Measurements from ENCODE around the gene PHC2. TPM values are rescaled to one million over a fixed set of nuclear protein-coding genes. Genes with fewer than 3 reads are reported as not detected.

PHC2 gene
- total RNA-seq, 1 experiment from 2014 or later: 176 TPM

DNA sequence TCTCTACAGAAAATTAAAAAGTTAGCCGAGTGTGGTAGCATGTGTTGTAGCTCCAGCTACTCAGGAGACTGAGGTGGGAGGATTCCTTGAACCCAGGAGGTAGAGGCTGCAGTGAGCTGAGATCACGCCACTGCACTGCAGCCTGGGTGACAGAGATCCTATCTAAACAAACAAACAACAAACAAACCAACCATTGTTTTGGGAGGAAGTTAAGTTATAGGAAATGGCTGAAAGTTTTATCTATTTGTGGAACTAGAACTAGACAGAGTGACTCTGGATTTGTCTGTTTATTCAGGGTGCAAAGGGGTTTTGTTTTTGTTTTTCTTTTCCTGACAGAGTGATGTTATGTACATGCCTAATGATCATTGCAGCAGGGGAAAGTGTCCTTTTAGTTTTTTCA, 143.6 kb downstream of the PHC2 start:
- Histone ChIP-seq H3K27me3 (ENCODE audit: insufficient read depth, low read length) (no peaks in the 10 kb centered on the region), H3K79me2 (ENCODE audit: insufficient read depth, low read length) (no peaks in the 10 kb centered on the region), H3K4me1 (ENCODE audit: control insufficient read depth in 1 of 2, insufficient read depth in 2 of 2, low read length in 2 of 2) (no peaks in the 10 kb centered on the region), H3K9ac (ENCODE audit: low read length) (no peak overlapping the region), H3K27ac (ENCODE audit: low read depth, low read length) (no peak overlapping the region), H3K9me2 (ENCODE audit: insufficient read depth) (no peaks in the 10 kb centered on the region), H3K4me3 (replicated peaks in 1 of 2; ENCODE audit: low read depth in 1 of 2, low read length in 2 of 2) (no peak overlapping the region), H4K20me1 (ENCODE audit: insufficient read depth) (no peaks in the 10 kb centered on the region), H3K9me3 (ENCODE audit: control insufficient read depth in 1 of 2, insufficient read depth in 1 of 2, low read depth in 1 of 2, low read length in 2 of 2) (no peaks in the 10 kb centered on the region), H3K4me2 (ENCODE audit: low read length) (no peak overlapping the region), H2AFZ (ENCODE audit: low read depth, low read length, poor library complexity, severe bottlenecking) (no peak overlapping the region), H3K36me3 (ENCODE audit: control insufficient read depth in 1 of 2, insufficient read depth in 2 of 2, low read length in 2 of 2) (no peaks in the 10 kb centered on the region)
- no peak for DNase-seq (ENCODE audit: low read depth, low spot score)
- TF ChIP-seq ELF1 (IDR thresholded peaks at IDR 0.05; ENCODE audit: borderline replicate concordance, low read depth): no peak
- BruUV-seq (replicated peaks): no TSS peak
- ChIA-PET POLR2A (no interaction called here), RAD21 (ENCODE audit: low non-redundant PET in 1 of 2, low total read pairs in 2 of 2, uncharacterized antibody in 2 of 2, unreplicated experiment in 2 of 2) (no interaction called here), CTCF (no interaction called here)
- intact Hi-C loops (cut with micrococcal nuclease): no loop called here
- no peak for ATAC-seq

- Histone ChIP-seq H3K27me3 (ENCODE audit: insufficient read depth, low read length) (no peaks in the 10 kb centered on the region), H2AFZ (ENCODE audit: low read depth, low read length, poor library complexity, severe bottlenecking) (no peak overlapping the region), H3K36me3 (ENCODE audit: control insufficient read depth in 1 of 2, insufficient read depth in 2 of 2, low read length in 2 of 2) (no peaks in the 10 kb centered on the region), H3K27ac (ENCODE audit: low read depth, low read length) (no peak overlapping the region), H3K4me1 (ENCODE audit: control insufficient read depth in 1 of 2, insufficient read depth in 2 of 2, low read length in 2 of 2) (no peaks in the 10 kb centered on the region), H3K79me2 (ENCODE audit: insufficient read depth, low read length) (no peaks in the 10 kb centered on the region), H4K20me1 (ENCODE audit: insufficient read depth) (no peaks in the 10 kb centered on the region), H3K9me2 (ENCODE audit: insufficient read depth) (no peaks in the 10 kb centered on the region), H3K9me3 (ENCODE audit: control insufficient read depth in 1 of 2, insufficient read depth in 1 of 2, low read depth in 1 of 2, low read length in 2 of 2) (no peaks in the 10 kb centered on the region), H3K9ac (ENCODE audit: low read length) (no peak overlapping the region), H3K4me3 (replicated peaks in 1 of 2; ENCODE audit: low read depth in 1 of 2, low read length in 2 of 2) (no peak overlapping the region), H3K4me2 (ENCODE audit: low read length) (no peak overlapping the region)
- no peak for ATAC-seq
- POLR2A ChIA-PET: no interaction called here
- no TSS peak for BruUV-seq (replicated peaks)
- CTCF ChIA-PET: interaction anchor here (1.0 kb wide), 1 partner anchor 9 kb away, joined by 3 read pairs; no protein-coding TSS in a partner anchor
- RAD21 ChIA-PET (ENCODE audit: low non-redundant PET in 1 of 2, low total read pairs in 2 of 2, uncharacterized antibody in 2 of 2, unreplicated experiment in 2 of 2): no interaction called here
- intact Hi-C loops (cut with micrococcal nuclease): no loop called here
- no peak for DNase-seq (ENCODE audit: low read depth, low spot score)
- no peak for TF ChIP-seq EZH2phosphoT487 (IDR thresholded peaks at IDR 0.05; ENCODE audit: borderline replicate concordance)
- TF ChIP-seq, protein P1, sequence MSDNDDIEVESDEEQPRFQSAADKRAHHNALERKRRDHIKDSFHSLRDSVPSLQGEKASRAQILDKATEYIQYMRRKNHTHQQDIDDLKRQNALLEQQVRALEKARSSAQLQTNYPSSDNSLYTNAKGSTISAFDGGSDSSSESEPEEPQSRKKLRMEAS (IDR thresholded peaks at IDR 0.05): no peak
- TF ChIP-seq JUND (IDR thresholded peaks at IDR 0.05): no peak
- TF ChIP-seq EGR1 (IDR thresholded peaks at IDR 0.05; ENCODE audit: low read depth): no peak
- no peak for TF ChIP-seq RAD21 (IDR thresholded peaks at IDR 0.05; ENCODE audit: low read depth)
- TF ChIP-seq ZBTB33 (IDR thresholded peaks at IDR 0.05; ENCODE audit: extremely low read depth, insufficient replicate concordance, low read length): no peak
- no peak for TF ChIP-seq ATF3 (IDR thresholded peaks at IDR 0.05)
- no peak for TF ChIP-seq SP1 (IDR thresholded peaks at IDR 0.05; ENCODE audit: low read depth)
- TF ChIP-seq YY1 (IDR thresholded peaks at IDR 0.05; ENCODE audit: extremely low read depth, insufficient replicate concordance, low read depth, low read length): no peak
- no peak for TF ChIP-seq TCF7L2 (IDR thresholded peaks at IDR 0.05; ENCODE audit: borderline replicate concordance, extremely low read depth, insufficient read depth, insufficient read length)
- TF ChIP-seq ZNF274 (IDR thresholded peaks at IDR 0.05; ENCODE audit: low read depth, low read length): no peak
- TF ChIP-seq CBX3 (IDR thresholded peaks at IDR 0.05; ENCODE audit: low read depth): no peak
- no peak for TF ChIP-seq SIN3A (IDR thresholded peaks at IDR 0.05; ENCODE audit: low read depth)
- no peak for TF ChIP-seq ELF1 (IDR thresholded peaks at IDR 0.05; ENCODE audit: borderline replicate concordance, low read depth)
- TF ChIP-seq SRF (IDR thresholded peaks at IDR 0.05; ENCODE audit: low read depth): no peak
- no peak for TF ChIP-seq FOSL1 (IDR thresholded peaks at IDR 0.05; ENCODE audit: low read depth)
- no peak for TF ChIP-seq CEBPB (IDR thresholded peaks at IDR 0.05; ENCODE audit: low read depth)
Measured at GRCh38 chr1:33286451-33287185, 144.3 kb downstream of the PHC2 start.

Measured in HCT116 (cell line).